Measurements from ENCODE around the gene KIAA0232.
"Not testable (repeated sequence)": the region's sequence is repeated elsewhere in the genome, so short reads cannot be mapped to it uniquely, and the experiment has no call there.

KIAA0232 gene

DNA sequence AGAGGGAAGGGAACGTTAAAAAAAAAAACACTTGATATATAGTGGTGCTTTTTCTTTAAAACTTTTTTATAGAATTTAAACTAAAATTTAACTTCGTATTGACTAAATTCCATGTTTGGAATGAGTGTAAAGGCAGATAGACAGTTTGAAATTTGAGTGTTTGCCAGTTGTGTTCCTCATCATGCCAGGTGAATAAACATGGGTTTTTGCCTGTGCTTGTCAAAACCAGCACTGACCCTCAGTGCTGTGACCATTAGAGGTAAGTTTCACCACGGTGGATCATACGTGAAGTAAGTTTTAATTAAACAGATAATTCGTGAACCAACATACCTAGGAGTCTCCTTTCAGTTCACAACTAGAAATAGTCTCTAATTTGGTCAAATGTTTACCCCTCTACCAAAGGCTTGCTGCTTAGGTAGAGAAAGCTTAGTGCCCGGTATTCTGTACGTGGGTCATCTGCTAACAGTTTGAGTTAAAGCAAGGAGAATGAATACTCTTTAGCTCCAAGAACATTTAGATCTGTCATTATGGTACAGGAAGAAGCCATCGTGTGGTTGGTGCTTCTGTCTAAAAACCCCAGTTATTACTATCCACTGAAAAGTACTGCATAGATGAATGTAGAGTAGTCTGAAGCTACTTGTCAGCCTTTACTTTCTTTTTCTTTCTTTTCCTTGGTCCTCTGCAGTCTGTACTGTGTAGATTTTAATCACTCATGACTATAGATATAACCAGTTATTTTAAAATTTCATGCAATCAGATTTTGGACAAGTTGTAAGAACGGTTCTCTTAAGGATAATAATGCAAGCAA is 32.7 kb downstream of the KIAA0232 start:
- peaks cover 12% of the 10 kb centered on the region for H3K36me3 ChIP-seq (ENCODE audit: control insufficient read depth, insufficient read depth, low read length, severe bottlenecking)
- no peak for DNase-seq (ENCODE audit: low read depth)
- H3K9ac ChIP-seq (ENCODE audit: low read length) = no peak overlapping the region
- H3K4me3 ChIP-seq (ENCODE audit: low read length) = no peak overlapping the region
- H3K9me3 ChIP-seq (ENCODE audit: control insufficient read depth, low read length) = peaks cover 14% of the 10 kb centered on the region
- H3K27me3 ChIP-seq (replicated peaks; ENCODE audit: control insufficient read depth, insufficient read depth, low read length) = no peaks in the 10 kb centered on the region
- H3K4me1 ChIP-seq (ENCODE audit: control insufficient read depth, insufficient read depth, low read length) = peaks cover 4% of the 10 kb centered on the region

DNA sequence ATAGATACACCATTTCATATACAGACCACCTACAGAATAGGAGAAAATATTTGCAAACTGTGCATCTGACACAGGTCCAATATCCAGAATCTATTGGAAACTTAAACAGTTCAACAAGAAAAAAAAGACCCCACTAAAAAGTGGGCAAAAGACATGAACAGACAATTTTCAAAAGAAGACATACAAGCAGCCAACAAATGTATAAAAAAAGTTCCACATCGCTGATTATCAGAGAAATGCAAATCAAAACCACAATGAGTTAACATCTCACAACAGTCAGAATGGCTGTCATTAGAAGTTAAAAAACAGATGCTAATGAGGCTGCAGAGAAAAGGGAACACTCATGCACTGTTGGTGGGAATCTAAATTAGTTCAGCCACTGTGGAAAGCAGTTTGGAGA is 36.8 kb downstream of the KIAA0232 start:
- DNase-seq (ENCODE audit: low read depth) = no peak
- Histone ChIP-seq H3K4me3 (ENCODE audit: low read length) (no peak overlapping the region), H3K9me3 (ENCODE audit: control insufficient read depth, low read length) (peaks cover 17% of the 10 kb centered on the region), H3K9ac (ENCODE audit: low read length) (no peak overlapping the region), H3K36me3 (ENCODE audit: control insufficient read depth, insufficient read depth, low read length, severe bottlenecking) (peaks cover 11% of the 10 kb centered on the region), H3K27me3 (replicated peaks; ENCODE audit: control insufficient read depth, insufficient read depth, low read length) (no peaks in the 10 kb centered on the region), H3K4me1 (ENCODE audit: control insufficient read depth, insufficient read depth, low read length) (no peaks in the 10 kb centered on the region)

DNA sequence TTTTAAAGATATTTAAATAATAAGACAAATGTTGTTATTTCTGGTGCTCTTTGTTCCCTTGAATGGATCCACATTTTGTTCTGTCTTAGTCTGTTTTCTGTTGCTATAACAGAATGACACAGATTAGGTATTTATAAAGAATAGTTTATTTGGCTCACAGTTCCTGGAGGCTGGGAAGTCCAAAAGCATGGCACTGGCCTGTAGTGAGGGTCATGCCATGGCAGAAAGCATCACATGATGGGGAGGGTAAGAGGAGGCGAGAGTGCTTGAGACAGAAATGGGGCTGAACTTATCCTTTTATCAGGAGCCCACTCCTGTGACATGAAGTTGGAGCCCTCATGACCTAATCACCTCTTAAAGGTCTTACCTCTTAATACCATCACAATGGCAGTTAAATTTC is 38.2 kb downstream of the KIAA0232 start:
- Histone ChIP-seq H3K27me3 (replicated peaks; ENCODE audit: control insufficient read depth, insufficient read depth, low read length) (no peaks in the 10 kb centered on the region), H3K9me3 (ENCODE audit: control insufficient read depth, low read length) (peaks cover 17% of the 10 kb centered on the region), H3K9ac (ENCODE audit: low read length) (no peak overlapping the region), H3K4me1 (ENCODE audit: control insufficient read depth, insufficient read depth, low read length) (no peaks in the 10 kb centered on the region), H3K36me3 (ENCODE audit: control insufficient read depth, insufficient read depth, low read length, severe bottlenecking) (peaks cover 25% of the 10 kb centered on the region), H3K4me3 (ENCODE audit: low read length) (no peak overlapping the region)
- DNase-seq (ENCODE audit: low read depth) = no peak

DNA sequence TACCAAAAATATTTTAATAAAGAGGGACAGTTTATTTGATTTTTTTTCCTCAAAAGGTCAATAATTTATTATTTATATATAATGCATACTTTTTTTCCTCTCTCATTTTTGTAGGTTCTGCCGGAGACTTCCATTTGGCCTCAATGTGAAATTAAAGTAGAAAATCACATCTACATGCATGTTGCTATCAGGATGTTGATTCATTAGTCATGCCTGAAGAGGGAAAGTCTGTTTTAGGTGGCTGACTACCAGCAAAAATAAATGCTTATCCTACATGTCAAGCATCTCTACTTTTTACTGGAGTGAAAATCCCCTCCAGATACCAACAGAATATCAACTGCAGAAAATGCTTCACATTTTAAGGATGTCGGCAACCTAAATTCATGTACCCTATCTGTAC is 41.5 kb downstream of the KIAA0232 start:
- H3K4me1 ChIP-seq (ENCODE audit: control insufficient read depth, insufficient read depth, low read length) = peaks cover 6% of the 10 kb centered on the region
- H3K36me3 ChIP-seq (ENCODE audit: control insufficient read depth, insufficient read depth, low read length, severe bottlenecking) = peaks cover 36% of the 10 kb centered on the region
- no peaks in the 10 kb centered on the region for H3K27me3 ChIP-seq (replicated peaks; ENCODE audit: control insufficient read depth, insufficient read depth, low read length)
- no peak overlapping the region for H3K4me3 ChIP-seq (ENCODE audit: low read length)
- peaks cover 11% of the 10 kb centered on the region for H3K9me3 ChIP-seq (ENCODE audit: control insufficient read depth, low read length)
- DNase-seq (ENCODE audit: low read depth) = peak; percentile 9
- H3K9ac ChIP-seq (ENCODE audit: low read length) = no peak overlapping the region

DNA sequence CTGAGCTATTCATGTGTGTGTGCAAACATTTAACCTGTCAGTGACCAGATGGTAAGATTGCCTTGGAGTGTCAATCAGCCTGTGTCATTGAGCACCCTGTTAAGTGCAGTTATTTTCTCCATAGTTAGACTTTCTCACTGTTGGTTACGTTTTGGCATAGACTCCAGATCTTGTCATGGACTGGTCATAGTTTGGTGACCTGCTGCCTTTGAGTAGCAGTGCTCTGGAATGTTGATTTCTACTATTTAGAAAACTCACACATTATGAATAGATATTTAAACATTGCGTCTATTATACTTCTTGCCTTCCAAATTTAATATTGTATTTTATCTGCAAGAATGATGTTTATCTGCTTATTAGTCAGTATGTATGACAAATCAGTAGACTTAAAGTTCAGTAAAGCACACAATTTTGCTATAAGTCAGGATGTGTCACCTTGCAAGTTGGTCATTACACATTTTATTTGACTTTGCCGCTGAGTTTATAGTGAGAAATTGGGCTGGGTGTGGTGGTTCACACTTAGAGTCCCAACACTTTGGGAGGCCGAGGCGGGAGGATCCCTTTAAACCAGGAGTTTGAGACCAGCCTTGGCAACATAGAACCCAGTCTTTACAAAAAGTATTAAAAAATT is 42.4 kb downstream of the KIAA0232 start:
- H3K9ac ChIP-seq (ENCODE audit: low read length) = no peak overlapping the region
- H3K36me3 ChIP-seq (ENCODE audit: control insufficient read depth, insufficient read depth, low read length, severe bottlenecking) = peaks cover 42% of the 10 kb centered on the region
- no peak for DNase-seq (ENCODE audit: low read depth)
- peaks cover 14% of the 10 kb centered on the region for H3K4me1 ChIP-seq (ENCODE audit: control insufficient read depth, insufficient read depth, low read length)
- H3K9me3 ChIP-seq (ENCODE audit: control insufficient read depth, low read length) = peaks cover 3% of the 10 kb centered on the region
- H3K27me3 ChIP-seq (replicated peaks; ENCODE audit: control insufficient read depth, insufficient read depth, low read length) = no peaks in the 10 kb centered on the region
- H3K4me3 ChIP-seq (ENCODE audit: low read length) = no peak overlapping the region

DNA sequence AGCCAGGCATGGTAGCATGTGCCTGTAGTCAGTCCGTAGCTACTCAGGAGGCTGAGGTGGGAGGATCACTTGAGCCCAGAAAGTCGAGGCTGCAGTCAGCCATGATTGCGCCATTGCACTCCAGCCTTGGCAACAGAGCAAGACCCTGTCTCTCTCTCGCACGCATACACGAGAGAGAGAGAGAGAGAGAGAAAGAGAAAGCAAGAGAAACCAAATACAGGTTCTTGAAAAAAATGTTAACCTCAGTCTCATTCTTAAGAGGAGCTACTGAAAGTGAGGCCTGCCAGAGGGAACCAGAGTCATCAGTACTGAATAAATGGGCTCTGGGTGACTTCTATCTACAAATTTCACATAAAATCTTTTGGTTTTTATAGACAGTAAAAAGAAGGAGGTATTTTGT is 42.9 kb downstream of the KIAA0232 start:
- DNase-seq (ENCODE audit: low read depth) = no peak
- Histone ChIP-seq H3K9me3 (ENCODE audit: control insufficient read depth, low read length) (peaks cover 3% of the 10 kb centered on the region), H3K36me3 (ENCODE audit: control insufficient read depth, insufficient read depth, low read length, severe bottlenecking) (peaks cover 42% of the 10 kb centered on the region), H3K9ac (ENCODE audit: low read length) (no peak overlapping the region), H3K27me3 (replicated peaks; ENCODE audit: control insufficient read depth, insufficient read depth, low read length) (no peaks in the 10 kb centered on the region), H3K4me3 (ENCODE audit: low read length) (no peak overlapping the region), H3K4me1 (ENCODE audit: control insufficient read depth, insufficient read depth, low read length) (peaks cover 19% of the 10 kb centered on the region)

DNA sequence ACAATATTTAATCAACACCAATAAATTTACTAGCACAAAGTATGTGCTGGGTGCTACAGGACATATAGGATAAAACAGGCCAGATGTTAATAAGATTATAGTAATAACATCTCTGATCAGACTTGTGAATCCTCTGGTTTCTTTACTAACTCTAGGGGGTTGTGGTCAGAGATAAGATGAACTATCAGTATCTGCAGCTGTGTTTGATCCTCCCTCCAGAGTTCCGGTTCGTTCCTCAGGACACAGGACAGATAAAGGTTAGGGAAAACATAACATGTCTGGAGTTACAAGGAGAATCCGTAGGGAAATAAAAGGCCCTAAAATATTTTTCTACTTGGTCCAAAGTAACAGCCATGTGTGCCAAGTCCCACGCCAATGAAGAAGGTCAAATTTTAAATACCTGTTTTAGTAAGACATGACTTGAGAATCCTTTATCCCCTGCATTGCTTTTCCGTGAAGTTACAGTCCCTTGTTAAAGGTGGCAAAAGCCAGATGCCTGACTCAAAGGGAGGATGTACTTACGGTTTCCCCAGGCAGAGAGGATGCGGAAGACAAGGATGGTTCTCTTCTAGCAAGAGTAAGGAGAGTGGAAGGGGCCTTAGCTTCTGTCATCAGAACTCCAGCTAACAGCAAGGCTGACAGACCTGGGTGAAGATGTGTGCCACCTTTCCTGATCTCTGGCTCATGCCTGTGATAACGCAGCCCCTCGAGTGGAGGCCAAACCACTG is 44.4 kb downstream of the KIAA0232 start:
- peaks cover 19% of the 10 kb centered on the region for H3K4me1 ChIP-seq (ENCODE audit: control insufficient read depth, insufficient read depth, low read length)
- H3K9ac ChIP-seq (ENCODE audit: low read length) = no peak overlapping the region
- no peak overlapping the region for H3K4me3 ChIP-seq (ENCODE audit: low read length)
- no peaks in the 10 kb centered on the region for H3K27me3 ChIP-seq (replicated peaks; ENCODE audit: control insufficient read depth, insufficient read depth, low read length)
- H3K9me3 ChIP-seq (ENCODE audit: control insufficient read depth, low read length) = no peaks in the 10 kb centered on the region
- DNase-seq (ENCODE audit: low read depth) = no peak
- H3K36me3 ChIP-seq (ENCODE audit: control insufficient read depth, insufficient read depth, low read length, severe bottlenecking) = peaks cover 50% of the 10 kb centered on the region

DNA sequence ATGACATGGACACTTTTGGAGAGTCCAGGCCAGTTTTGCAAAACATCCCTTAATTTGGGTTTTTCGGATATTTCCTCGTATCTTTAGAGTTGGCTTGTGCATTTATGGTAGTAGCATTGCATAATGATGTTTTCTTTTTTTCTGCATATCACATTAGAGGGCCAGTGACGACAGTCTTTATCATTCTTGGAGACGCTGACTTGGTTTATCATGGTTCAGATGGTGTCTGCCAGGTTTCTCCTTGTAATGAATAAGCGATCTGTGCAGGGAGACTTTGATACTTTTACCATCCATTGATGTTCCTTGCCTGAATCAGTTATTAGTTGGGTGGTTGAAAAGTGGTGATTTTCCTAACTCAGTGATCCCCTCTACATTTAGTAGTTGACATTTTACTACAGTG is 46.6 kb downstream of the KIAA0232 start:
- H3K4me3 ChIP-seq (ENCODE audit: low read length) = no peak overlapping the region
- H3K9me3 ChIP-seq (ENCODE audit: control insufficient read depth, low read length) = no peaks in the 10 kb centered on the region
- H3K27me3 ChIP-seq (replicated peaks; ENCODE audit: control insufficient read depth, insufficient read depth, low read length) = no peaks in the 10 kb centered on the region
- peaks cover 67% of the 10 kb centered on the region for H3K36me3 ChIP-seq (ENCODE audit: control insufficient read depth, insufficient read depth, low read length, severe bottlenecking)
- peaks cover 19% of the 10 kb centered on the region for H3K4me1 ChIP-seq (ENCODE audit: control insufficient read depth, insufficient read depth, low read length)
- no peak for DNase-seq (ENCODE audit: low read depth)
- no peak overlapping the region for H3K9ac ChIP-seq (ENCODE audit: low read length)

DNA sequence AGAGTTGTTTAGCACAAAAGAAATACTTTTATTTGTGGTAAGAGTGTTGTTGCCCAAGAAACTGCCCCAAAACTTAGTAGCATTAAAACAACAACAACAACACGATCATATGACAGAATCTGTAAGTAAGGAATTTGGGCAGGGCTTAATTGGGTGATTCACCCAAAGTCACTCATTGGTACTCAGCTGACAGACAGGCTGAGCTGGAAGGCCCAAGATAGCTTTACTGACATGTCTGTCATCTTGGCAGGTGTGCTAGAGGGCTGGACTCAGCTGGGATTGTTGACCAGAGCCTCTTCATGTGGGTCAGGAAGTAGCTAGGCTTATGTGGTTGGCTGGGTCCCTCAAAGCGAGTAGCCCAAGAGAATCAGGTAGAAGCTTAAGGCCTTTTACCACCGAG is 52.3 kb downstream of the KIAA0232 start:
- DNase-seq (ENCODE audit: low read depth) = peak; percentile 52
- no peak overlapping the region for H3K4me3 ChIP-seq (ENCODE audit: low read length)
- H3K9me3 ChIP-seq (ENCODE audit: control insufficient read depth, low read length) = no peaks in the 10 kb centered on the region
- peaks cover 34% of the 10 kb centered on the region for H3K36me3 ChIP-seq (ENCODE audit: control insufficient read depth, insufficient read depth, low read length, severe bottlenecking)
- no peaks in the 10 kb centered on the region for H3K27me3 ChIP-seq (replicated peaks; ENCODE audit: control insufficient read depth, insufficient read depth, low read length)
- H3K4me1 ChIP-seq (ENCODE audit: control insufficient read depth, insufficient read depth, low read length) = peaks cover 24% of the 10 kb centered on the region
- no peak overlapping the region for H3K9ac ChIP-seq (ENCODE audit: low read length)

DNA sequence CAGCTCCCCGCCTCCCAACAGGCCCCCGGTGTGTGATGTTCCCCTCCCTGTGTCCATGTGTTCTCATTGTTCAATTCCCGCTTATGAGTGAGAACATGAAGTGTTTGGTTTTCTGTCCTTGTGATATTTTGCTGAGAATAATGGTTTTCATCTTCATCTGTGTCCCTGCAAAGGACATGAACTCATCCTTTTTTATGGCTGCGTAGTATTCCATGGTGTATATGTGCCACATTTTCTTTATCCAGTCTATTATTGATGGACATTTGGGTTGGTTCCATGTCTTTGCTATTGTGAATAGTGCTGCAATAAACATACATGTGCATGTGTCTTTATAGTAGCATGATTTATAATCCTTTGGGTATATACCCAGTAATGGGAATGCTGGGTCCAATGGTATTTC is 53.1 kb downstream of the KIAA0232 start:
- not testable (repeated sequence) for H3K9ac ChIP-seq (ENCODE audit: low read length); H3K9me3 ChIP-seq (ENCODE audit: control insufficient read depth, low read length); DNase-seq (ENCODE audit: low read depth); H3K27me3 ChIP-seq (replicated peaks; ENCODE audit: control insufficient read depth, insufficient read depth, low read length); H3K4me3 ChIP-seq (ENCODE audit: low read length)
- Histone ChIP-seq H3K4me1 (ENCODE audit: control insufficient read depth, insufficient read depth, low read length) (peaks cover 23% of the 10 kb centered on the region), H3K36me3 (ENCODE audit: control insufficient read depth, insufficient read depth, low read length, severe bottlenecking) (peaks cover 34% of the 10 kb centered on the region)

DNA sequence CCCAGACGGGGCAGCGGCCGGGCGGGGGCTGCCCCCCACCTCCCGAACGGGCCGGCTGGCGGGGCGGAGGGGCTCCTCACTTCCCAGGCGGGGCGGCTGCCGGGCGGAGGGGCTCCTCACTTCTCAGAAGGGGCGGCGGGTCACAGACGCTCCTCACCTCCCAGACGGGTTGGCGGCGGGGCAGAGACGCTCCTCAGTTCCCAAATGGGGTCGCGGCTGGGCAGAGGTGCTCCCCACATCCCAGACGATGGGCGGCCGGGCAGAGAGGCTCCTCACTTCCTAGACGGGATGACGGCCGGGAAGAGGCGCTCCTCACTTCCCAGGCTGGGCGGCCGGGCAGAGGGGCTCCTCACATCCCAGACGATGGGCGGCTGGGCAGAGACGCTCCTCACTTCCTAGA is 54.6 kb downstream of the KIAA0232 start:
- not testable (repeated sequence) for H3K9ac ChIP-seq (ENCODE audit: low read length); H3K4me3 ChIP-seq (ENCODE audit: low read length); H3K27me3 ChIP-seq (replicated peaks; ENCODE audit: control insufficient read depth, insufficient read depth, low read length); H3K9me3 ChIP-seq (ENCODE audit: control insufficient read depth, low read length); DNase-seq (ENCODE audit: low read depth)
- Histone ChIP-seq H3K4me1 (ENCODE audit: control insufficient read depth, insufficient read depth, low read length) (peaks cover 38% of the 10 kb centered on the region), H3K36me3 (ENCODE audit: control insufficient read depth, insufficient read depth, low read length, severe bottlenecking) (peaks cover 25% of the 10 kb centered on the region)

Measured in adipocyte (in vitro differentiated cells).